ENCODE measurements around the gene HPD. TPM values are rescaled to one million over a fixed set of nuclear protein-coding genes. Genes with fewer than 3 reads are reported as not detected.
"Not testable (repeated sequence)": the region's sequence is repeated elsewhere in the genome, so short reads cannot be mapped to it uniquely, and the experiment has no call there.

The HPD gene
- total RNA-seq, 1 donor from 2014 or later, result 2.2 TPM

DNA sequence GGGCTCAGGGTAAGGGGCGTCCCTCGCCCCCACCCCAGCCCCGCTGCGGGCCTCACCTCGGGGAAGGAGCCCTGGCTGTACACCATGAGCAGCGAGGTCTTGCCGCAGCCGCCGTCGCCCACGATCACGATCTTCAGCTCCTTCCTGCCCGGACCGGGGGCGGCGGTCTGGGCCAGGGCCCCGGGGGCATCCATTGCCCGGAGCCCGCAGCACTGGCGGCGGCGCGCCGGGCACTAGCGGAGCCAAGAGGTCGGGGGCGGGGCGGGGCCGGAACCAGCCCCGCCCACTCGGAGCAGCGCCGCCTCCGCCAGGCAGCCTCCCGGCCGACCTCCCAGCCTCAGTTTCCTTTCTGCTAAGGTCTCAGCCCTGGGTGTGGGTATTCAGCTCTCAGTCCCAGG, 65.2 kb downstream of the HPD start, which contains the start of gene RHOF:
RHOF (minus strand) TSS at position 249 of the 398 bp plus-strand sequence; CDS start at position 194, 55 bp downstream.
- intact Hi-C loops (cut with micrococcal nuclease), result loop anchor here (10.0 kb wide), 1 partner anchor 91 kb away; the partner anchor contains the start of gene PSMD9
- DNase-seq, result peak; percentile 78
- peak; percentile 41 for ATAC-seq

DNA sequence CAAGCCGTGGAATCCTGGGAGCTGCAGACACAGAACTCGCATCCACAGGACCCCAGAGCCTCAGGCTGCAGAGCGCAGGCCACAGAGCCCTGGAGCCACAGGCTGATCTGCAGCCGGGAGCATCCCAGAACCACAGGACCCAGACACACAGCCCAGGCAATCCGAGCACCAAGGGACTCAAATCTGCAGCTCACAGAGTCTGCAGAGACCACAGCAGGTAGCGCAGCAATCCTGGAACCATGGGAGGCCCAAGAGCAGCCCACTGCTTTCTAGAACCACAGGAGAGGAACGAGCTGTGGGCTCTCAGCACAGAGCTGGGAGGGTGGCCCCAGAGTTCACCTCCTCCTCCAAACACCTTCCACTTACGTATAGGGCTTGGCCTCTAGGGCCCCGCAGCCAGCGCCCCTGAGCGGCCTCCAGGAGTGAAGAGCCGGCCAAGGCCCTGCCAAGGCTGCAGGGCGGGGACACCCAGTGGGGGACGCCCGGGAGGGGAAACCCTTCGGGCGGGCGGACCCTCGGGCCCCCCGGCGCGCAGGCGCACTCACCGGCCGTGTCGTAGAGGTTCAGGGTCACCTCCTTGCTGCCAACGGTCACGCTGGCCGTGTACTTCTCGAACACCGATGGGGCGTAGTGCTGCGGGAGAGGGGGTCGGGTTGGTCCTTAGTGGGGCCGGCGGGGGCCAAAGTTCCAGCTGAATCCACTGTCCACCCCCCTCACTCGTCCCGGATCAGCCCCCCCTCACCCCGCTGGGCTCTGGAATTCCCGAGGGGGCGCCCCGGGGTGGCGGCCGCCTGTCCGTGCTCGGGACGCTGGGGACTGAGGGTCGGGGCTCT, 65.8 kb downstream of the HPD start:
- peak; percentile 11 for ATAC-seq
- intact Hi-C loops (cut with micrococcal nuclease), result loop anchor here (10.0 kb wide), 1 partner anchor 92 kb away; the partner anchor contains the start of gene PSMD9
- DNase-seq, result peak; percentile 80

GRCh38 chr12:121791671-121792551, 66.7 kb downstream of the HPD start:
- no peak for ATAC-seq
- intact Hi-C loops (cut with micrococcal nuclease), result loop anchor here (10.0 kb wide), 1 partner anchor 93 kb away; the partner anchor contains the start of gene PSMD9
- no peak for DNase-seq

DNA sequence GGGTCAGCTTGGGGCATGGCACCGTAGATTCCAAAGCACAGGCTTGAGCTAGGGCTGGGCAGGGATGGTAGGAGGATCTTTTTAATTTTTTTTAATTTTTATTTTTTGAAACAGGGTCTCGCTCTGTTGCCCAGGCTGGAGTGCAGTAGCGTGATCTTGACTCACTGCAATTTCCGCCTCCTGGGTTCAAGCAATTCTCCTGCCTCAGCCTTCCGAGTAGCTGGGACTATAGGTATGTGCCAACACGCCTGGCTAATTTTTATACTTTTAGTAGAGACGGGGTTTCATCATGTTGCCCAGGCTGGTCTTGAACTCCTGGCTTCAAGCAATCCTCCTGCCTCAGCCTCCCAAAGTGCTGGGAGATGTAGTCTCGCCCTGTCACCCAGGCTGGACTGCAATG, 67.9 kb downstream of the HPD start:
- intact Hi-C loops (cut with micrococcal nuclease), result loop anchor here (10.0 kb wide), 1 partner anchor 94 kb away; the partner anchor contains the start of gene PSMD9
- ATAC-seq, result not testable (repeated sequence)

GRCh38 chr12:121789800-121790728, 68.6 kb downstream of the HPD start:
- DNase-seq (peak; percentile 72), ATAC-seq (no peak)
- intact Hi-C loops (cut with micrococcal nuclease), result loop anchor here (10.0 kb wide), 1 partner anchor 95 kb away; the partner anchor contains the start of gene PSMD9

More for the DNA sequence above, 67.9 kb downstream of the HPD start:
- not testable (repeated sequence) for DNase-seq

Other genes starting within 250 kb of the HPD start
- 10.1 TPM for gene ORAI1, start 232.3 kb downstream of the HPD start, total RNA-seq
- not detected for gene MORN3, start 189.2 kb downstream of the HPD start, total RNA-seq
- 9.9 TPM for gene TMEM120B, start 146.1 kb downstream of the HPD start, total RNA-seq
- 48.3 TPM for gene RHOF, start 65.2 kb downstream of the HPD start, total RNA-seq
- gene SETD1B, start 54.9 kb downstream of the HPD start, total RNA-seq, result 9.0 TPM
- 30.3 TPM for gene PSMD9, start 29.9 kb upstream of the HPD start, total RNA-seq
- gene CFAP251, start 59.7 kb upstream of the HPD start, total RNA-seq, result 0.92 TPM
- gene BCL7A, start 163.0 kb upstream of the HPD start, total RNA-seq, result 17.5 TPM
- gene MLXIP, start 219.9 kb upstream of the HPD start, total RNA-seq, result 30.2 TPM